HG03558 (cell line): ENCODE measurements around the gene IMMP2L.
"Not testable (repeated sequence)": the region's sequence is repeated elsewhere in the genome, so short reads cannot be mapped to it uniquely, and the experiment has no call there.

Experiments used
- ATAC-seq: cut with Tn5 transposase; IDR thresholded peaks from one replicate; pipeline ENCODE4 v1.9.1; 2021; ENCODE audit warnings: moderate number of reproducible peaks; ENCODE audit not compliant: unreplicated experiment; ENCODE audit errors: extremely low read depth

IMMP2L gene

GRCh38 chr7:111362506-111363054 lies 199.7 kb downstream of the IMMP2L start:
- no peak for ATAC-seq

DNA sequence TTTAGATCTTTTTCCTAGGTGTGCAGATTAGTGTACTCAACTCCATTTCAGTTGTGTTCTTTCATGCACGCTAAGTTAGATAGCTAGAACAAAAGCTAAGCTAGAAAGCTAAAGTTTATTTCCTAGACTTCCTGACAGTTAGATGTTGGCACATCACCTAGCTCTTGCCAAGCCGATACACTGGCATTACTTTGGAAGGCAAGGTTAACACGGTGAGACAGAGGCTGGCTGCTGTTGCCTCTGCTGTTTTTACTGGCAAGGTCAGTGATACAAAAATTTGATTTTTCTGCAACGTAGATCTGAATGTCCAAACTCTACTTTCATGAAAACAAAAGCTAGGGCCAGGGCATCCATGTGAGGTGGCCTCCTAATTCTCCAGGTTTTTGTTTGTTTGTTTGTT lies 203.4 kb downstream of the IMMP2L start:
- no peak for ATAC-seq

DNA sequence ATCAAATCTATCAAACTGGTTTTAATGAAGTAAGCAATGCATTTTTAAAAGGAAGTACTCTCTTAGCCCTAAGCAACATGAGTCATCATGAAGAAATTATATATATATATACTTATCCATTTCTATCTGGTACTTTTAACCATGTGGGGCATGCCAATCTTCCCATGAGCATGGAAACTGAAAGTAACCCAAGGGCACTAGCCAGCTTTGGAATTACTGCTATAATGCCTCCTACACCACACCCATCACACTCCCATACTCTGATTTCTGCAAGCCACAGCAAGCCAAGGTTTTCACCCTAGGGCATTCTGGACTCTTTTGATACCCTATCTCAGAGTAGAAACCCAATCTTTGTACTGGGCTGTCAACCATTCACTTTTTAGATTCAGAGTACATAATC lies 204.6 kb downstream of the IMMP2L start:
- ATAC-seq, result no peak

DNA sequence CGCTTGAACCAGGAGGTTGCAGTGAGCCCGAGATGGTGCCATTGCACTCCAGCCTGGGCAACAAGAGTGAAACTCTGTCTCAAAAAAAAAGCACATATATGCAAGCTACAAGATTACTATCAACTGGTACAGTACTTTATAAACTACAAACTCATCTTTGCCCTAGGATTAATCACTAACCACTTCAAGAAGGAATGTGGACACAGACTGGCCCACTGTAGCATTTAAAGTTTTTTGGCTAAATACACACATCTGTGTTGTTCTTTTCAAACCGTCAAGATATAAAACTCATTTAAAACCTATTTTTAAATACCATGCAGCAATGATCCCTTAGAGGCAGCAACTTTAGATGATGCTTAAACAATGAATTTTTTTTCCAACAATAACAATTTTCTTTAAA lies 205.4 kb downstream of the IMMP2L start:
- no peak for ATAC-seq

DNA sequence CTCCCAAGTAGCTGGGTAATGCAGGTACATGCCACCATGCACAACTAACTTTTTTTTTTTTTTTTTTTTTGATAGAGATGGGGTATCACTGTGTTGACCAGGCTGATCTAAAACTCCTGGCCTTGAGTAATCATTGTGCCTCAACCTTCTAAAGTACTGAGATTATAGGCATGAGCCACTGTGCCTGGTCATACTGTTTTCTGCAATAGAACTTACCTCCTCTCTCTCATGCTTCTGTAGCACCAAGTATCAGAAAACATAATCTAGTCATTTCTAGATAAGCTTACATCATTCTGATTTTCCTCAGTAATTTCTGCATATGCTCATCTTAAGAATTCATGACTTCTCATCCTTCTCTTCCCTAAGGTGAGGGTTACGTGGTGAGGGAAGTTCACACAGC lies 210.0 kb downstream of the IMMP2L start:
- no peak for ATAC-seq

GRCh38 chr7:111346219-111346618 lies 216.1 kb downstream of the IMMP2L start:
- no peak for ATAC-seq

DNA sequence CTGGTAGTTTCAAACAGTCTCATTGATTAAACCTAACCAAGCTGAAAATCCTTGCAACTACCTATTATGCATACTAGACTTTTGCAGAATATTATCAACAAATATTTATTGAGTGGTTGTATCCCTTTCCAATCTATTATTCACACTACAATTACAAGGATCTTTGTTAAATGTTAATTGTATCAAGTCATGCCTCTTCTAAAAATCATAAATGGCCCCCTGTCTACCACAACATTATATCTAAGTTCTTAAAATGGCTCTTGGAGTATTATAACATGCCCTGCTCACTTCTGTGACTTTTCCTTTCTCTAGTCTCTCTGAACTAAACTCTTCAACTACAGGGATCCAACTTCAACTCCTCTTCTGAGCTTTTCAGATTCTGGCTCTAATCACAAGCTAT lies 219.3 kb downstream of the IMMP2L start:
- no peak for ATAC-seq

- no peak for ATAC-seq
Measured at GRCh38 chr7:111339006-111339405, 223.3 kb downstream of the IMMP2L start.

DNA sequence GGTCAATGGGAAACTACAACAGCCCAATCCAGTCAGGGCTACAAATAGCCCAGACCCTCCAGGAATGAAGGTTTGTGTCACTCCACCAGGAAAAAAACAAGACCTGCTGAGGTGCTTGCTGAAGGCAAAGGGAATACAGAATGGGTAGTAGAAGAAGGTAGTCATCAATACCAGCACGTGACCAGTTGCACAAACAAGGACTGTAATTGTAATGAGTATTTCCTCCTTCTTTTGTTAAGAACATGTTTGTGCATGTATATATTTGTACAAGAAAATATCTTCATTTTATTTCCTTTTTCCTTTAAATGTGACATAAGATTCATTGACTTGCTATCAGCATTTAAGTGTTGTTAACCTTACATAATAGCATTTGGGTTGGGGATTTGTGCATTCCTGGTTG lies 229.3 kb downstream of the IMMP2L start:
- no peak for ATAC-seq

- no peak for ATAC-seq
Measured at GRCh38 chr7:111330235-111330523, 232.1 kb downstream of the IMMP2L start.

DNA sequence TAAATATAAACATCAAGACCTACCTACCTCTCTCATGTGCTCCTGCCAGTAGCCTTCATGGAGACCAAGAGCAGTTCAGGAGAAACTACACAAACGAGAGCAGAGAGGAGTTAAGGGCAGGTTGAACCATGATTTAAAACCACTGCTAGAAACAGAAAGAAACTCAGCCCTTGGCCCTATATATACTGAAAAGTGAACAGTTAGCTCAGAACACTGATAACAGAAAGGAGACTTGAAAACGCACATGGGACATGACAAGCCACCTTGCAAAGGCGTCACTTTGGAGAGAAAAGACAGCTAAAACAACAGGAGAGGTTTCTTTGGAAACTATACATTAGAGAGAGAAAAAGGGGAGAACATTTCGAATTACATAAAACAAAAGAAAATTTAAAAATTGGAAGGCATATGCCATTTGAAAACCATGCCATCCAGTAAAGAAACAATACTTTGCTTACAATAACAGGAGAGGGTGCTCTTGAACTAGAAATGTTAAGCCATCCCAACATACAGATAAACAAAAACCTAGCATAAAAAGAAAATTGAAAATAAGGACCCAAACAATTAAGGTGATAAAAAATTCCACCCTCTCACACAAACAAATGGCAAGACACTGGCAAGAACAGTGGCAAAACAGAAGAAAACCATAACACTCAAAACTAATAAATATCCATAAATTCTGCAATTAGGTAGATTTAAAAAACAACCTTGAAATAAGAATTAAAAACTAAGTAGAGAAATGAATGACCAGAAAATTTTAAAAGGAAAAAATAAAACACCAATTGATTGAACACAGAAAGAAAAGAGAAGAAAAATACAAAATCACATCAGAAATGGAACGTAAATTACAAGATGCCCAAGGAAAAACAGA lies 232.7 kb downstream of the IMMP2L start:
- no peak for ATAC-seq

DNA sequence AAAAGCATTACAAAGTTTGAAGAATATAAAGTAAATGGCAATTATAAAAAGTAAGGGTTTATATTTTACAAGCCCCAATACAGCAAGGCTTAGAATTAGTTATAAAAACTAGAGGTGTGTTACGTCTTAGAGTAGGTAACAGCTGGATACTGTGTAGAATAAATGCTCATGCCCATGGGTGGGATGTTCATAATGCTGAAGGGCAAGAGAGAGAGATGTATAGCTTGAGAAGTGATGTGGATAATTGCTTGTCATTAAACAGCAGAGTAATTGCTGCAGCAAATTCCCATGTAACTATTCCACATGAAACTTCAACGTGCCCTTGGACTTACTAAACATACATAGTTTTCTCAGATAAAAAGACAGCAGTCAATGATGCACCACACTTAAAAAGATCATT lies 233.8 kb downstream of the IMMP2L start:
- ATAC-seq, result no peak

DNA sequence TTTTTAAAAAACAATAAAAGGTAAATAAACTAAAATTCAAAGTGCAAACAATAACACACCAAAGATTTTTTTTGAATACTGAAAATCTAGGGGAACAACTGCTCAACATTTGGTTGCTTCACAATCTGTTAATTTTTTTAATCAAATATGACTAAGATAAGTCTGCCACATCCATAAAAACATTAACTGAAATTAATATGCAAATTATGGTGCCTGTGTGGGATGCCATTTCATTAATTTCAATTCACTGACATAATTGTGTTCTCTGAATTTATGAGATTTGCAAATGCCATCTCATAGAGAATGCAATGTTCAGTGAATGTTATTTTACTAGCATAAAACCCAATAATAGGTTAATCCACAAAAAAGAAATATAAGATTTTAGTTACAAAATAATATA lies 237.5 kb downstream of the IMMP2L start:
- ATAC-seq, result no peak

DNA sequence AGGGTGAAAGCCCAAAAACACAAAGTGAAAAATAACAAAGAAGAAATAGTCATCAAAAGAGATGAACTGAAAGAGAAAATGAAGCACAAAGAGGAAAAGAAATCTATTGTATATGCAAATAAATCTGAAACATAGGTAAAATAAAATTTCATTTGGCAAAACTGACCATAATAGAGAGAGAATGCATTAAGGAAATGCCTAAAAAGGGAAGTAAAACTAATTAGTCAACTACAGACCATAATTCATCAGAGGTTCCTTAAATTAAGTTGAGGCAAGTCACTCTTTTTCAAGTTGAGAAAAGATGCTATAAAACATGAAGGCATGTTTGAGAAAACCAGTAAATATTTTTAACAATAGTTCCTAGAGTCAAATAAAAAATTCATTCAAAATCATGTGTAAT lies 238.1 kb downstream of the IMMP2L start:
- peak; percentile 58 for ATAC-seq

- ATAC-seq, result not testable (repeated sequence)
Measured at GRCh38 chr7:111323670-111324069, 238.6 kb downstream of the IMMP2L start.

- ATAC-seq, result no peak
Measured at GRCh38 chr7:111320133-111320532, 242.2 kb downstream of the IMMP2L start.

GRCh38 chr7:111312966-111313365 lies 249.3 kb downstream of the IMMP2L start:
- no peak for ATAC-seq

DNA sequence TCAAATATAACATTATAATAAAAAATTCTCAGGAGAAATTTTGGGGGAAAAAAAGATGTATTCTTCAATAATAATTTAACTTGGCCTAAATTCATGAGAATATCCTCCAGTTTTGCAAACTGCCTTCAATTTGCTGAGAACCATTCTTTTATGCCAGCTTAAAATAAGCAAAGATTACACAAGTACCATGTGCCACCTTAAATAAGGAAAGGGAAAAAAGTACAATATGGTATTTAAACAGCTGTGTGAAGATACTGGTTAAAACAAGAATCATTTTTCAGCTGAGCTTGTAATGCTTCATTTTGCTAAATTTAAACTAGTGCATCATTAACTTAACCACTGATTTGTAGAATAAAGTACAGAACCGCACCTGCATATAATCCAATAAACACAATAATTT lies 253.6 kb downstream of the IMMP2L start:
- no peak for ATAC-seq

DNA sequence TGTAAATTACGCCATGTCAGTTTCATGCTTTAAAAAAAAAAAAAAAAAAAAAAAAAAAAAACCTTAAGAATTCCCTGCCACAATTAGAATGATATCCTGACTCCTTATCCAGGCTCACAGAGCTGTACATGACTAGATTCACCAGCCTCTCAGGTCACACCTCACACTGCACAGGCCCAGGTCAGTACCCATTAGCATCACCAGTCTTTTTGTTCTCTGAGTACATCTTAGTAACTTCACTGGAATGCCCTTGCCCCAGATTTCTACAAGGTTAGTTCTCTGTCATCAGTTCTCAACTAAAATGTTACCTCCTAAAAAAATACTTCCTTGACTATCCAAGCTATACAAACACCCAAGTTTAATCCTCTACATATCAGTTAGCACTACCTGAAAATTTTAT lies 260.4 kb downstream of the IMMP2L start:
- ATAC-seq, result no peak

- no peak for ATAC-seq
Measured at GRCh38 chr7:111294494-111294893, 267.8 kb downstream of the IMMP2L start.

GRCh38 chr7:111292026-111292470 lies 270.2 kb downstream of the IMMP2L start:
- no peak for ATAC-seq

GRCh38 chr7:111290982-111291381 lies 271.3 kb downstream of the IMMP2L start:
- no peak for ATAC-seq
